IPS-20b (cell line): ENCODE measurements around the gene FKBP10.
"Not testable (repeated sequence)": the region's sequence is repeated elsewhere in the genome, so short reads cannot be mapped to it uniquely, and the experiment has no call there.

Experiments used
- H3K27ac ChIP-seq: one replicate; pipeline ENCODE4 v1.5.1; 2013; ENCODE audit warnings: low read length
- H3K27me3 ChIP-seq: 2 replicates; pipeline ENCODE4 v1.6.1; 2013; ENCODE audit warnings: mild to moderate bottlenecking, low read length, inconsistent platforms; ENCODE audit not compliant: insufficient read depth
- H3K36me3 ChIP-seq: 2 replicates; pipeline ENCODE4 v1.6.1; 2013; ENCODE audit warnings: low read depth, mild to moderate bottlenecking, inconsistent platforms, low read length, moderate library complexity; ENCODE audit not compliant: insufficient read depth
- H3K4me1 ChIP-seq: 2 replicates; pipeline ENCODE4 v1.6.1; 2013; ENCODE audit warnings: mild to moderate bottlenecking, control low read depth, inconsistent platforms, low read length, moderate library complexity; ENCODE audit not compliant: insufficient read depth
- H3K4me3 ChIP-seq: 2 replicates; pipeline ENCODE4 v1.5.1; 2013; ENCODE audit warnings: mild to moderate bottlenecking, low read length, inconsistent platforms
- H3K9ac ChIP-seq: 2 replicates; pipeline ENCODE4 v1.6.1; 2013; ENCODE audit warnings: low read depth, mild to moderate bottlenecking, inconsistent platforms, low read length, moderate library complexity
- H3K9me3 ChIP-seq: 2 replicates; pipeline ENCODE4 v1.6.1; 2013; ENCODE audit warnings: mild to moderate bottlenecking, low read depth, low read length, inconsistent platforms; ENCODE audit not compliant: insufficient read depth

Gene FKBP10

DNA sequence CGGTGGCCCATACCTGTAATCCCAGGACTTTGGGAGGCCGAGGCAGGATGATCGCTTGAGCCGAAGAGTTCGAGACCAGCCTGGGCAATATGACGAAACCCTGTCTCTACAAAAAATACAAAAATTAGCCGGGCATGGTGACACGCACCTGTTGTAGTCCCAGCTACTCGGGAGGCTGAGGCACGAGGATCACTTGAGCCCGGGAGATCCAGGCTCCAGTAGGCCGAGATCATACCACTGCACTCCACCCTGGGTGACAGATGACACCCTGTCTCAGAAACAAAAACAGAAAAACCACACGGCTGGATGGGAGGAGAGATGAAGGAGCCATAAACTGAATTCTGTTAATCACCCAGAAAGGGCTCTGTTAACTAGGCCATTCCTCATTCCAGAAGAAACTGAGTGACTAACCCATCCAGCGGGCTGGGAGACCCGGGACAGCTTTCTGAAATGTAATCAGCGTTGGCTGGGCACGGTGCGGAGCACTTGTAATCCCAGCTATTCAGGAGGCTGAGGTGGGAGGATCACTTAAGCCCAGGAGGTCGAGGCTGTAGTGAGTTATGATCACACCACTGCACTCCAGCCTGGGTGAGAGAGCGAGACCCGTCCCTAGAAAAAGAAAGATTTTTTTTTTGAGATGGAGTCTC, 23.9 kb downstream of the FKBP10 start:
- Histone ChIP-seq H3K4me3 (peak overlapping the region; percentile 73), H3K27ac (no peak overlapping the region), H3K4me1 (0 out of 2 replicates have a peak, but pooled peaks cover 3% of the 10 kb centered on the region), H3K27me3 (peaks cover 15% of the 10 kb centered on the region), H3K9me3 (no peaks in the 10 kb centered on the region), H3K9ac (no peak overlapping the region), H3K36me3 (peaks cover 15% of the 10 kb centered on the region)

DNA sequence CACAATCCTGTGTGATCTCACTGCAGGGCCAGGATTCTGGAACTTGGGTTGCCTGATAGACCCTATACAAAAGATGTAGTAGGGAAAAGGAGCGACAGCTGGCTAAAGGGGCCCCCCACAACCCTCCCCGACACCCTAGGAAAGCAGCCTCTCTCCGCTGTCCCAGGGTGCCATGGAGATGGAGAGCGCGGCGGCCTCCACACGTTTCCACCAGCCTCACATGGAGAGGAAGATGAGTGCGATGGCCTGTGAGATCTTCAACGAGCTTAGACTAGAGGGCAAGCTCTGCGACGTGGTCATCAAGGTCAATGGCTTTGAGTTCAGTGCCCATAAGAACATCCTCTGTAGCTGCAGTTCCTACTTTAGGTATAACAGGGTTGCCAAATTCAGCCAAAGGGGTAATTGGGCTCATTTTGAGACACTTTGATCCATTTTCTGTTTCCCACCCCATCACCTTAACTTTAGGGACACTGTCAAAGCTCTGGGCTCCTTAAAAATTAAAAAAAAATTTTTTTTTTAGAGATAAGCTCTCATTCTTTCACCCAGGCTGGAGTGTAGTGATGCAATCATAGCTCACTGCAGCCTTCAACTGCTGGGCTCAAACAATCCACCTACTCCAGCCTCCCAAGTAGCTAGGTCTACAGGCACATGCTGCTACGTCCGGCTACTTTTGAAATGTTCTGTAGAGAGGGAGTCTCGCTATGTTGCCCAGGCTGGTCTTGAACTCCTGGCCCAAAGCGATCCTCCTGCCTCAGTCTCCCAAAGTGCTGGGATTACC, 25.1 kb downstream of the FKBP10 start, which contains the start of gene KLHL10:
Gene KLHL10, plus strand, starts transcription at position 65 of the 778 bp plus-strand sequence. Its CDS starts 108 bp downstream, at position 173.
- Histone ChIP-seq H3K9ac (no peak within 1 kb of the TSS), H3K4me3 (peak within 1 kb of the TSS; percentile 73), H3K36me3 (peaks cover 6% of the 10 kb centered on the region; the same call in 1 of the 2 replicates), H3K27me3 (peaks cover 15% of the 10 kb centered on the region), H3K27ac (no peak within 1 kb of the TSS), H3K9me3 (no peaks in the 10 kb centered on the region), H3K4me1 (0 out of 2 replicates have a peak, but pooled peaks cover 3% of the 10 kb centered on the region)

DNA sequence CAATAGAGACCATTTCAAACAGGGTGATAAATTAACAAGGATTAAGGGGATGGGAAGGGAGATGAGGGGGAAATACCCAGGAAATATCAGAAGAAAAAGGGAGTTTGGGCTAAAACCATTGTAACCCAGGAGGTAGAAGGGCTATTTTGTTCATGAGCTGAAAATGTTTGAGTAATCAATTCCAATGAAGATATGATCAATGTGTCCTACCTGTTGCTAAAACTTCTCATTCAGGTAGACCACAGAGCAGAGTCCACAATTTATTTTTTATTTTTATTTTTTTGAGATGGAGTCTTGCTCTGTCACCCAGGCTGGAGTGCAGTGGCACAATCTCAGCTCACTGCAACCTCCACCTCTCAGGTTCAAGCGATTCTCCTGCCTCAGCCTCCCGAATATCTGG, 26.6 kb downstream of the FKBP10 start:
- H3K27ac ChIP-seq, H3K4me1 ChIP-seq, H3K9me3 ChIP-seq, H3K4me3 ChIP-seq, H3K9ac ChIP-seq, H3K36me3 ChIP-seq: not testable (repeated sequence)
- peaks cover 15% of the 10 kb centered on the region for H3K27me3 ChIP-seq

DNA sequence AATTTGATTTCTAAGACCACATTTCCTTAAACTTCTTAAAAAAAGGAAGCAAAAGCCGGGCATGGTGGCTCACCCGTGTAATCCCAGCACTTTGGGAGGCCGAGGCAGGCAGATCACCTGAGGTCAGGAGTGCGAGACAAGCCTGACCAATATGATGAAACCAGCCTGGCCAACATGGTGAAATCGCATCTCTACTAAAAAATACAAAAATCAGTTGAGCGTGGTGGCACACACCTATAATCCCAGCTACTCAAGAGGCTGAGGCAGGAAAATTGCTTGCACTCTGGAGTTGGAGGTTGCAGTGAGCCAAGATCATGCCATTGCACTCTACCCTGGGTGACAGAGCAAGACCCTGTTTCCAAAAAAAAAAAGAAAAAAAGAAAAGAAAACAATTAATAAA, 28.0 kb downstream of the FKBP10 start:
- not testable (repeated sequence) for H3K4me3 ChIP-seq, H3K9me3 ChIP-seq, H3K4me1 ChIP-seq, H3K36me3 ChIP-seq, H3K27ac ChIP-seq, H3K9ac ChIP-seq
- H3K27me3 ChIP-seq, result peaks cover 15% of the 10 kb centered on the region

DNA sequence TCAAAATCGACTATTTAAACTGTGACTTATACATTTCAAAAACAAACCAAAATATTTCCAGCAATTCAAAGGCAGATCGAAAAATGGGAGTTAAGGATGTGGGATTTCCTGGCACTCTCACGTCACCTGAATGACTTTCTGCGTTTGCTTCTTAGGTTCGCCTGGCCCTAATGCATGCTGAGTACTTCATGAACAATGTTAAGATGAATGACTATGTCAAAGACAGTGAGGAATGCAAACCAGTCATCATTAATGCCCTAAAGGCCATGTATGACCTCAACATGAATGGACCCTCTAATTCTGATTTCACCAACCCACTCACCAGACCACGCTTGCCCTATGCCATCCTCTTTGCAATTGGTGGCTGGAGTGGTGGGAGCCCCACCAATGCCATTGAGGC, 32.2 kb downstream of the FKBP10 start:
- no peaks in the 10 kb centered on the region for H3K36me3 ChIP-seq
- H3K27ac ChIP-seq, result no peak overlapping the region
- H3K4me1 ChIP-seq, result no peaks in the 10 kb centered on the region
- H3K9ac ChIP-seq, result no peak overlapping the region
- no peak overlapping the region for H3K4me3 ChIP-seq
- H3K27me3 ChIP-seq, result no peaks in the 10 kb centered on the region
- no peaks in the 10 kb centered on the region for H3K9me3 ChIP-seq

DNA sequence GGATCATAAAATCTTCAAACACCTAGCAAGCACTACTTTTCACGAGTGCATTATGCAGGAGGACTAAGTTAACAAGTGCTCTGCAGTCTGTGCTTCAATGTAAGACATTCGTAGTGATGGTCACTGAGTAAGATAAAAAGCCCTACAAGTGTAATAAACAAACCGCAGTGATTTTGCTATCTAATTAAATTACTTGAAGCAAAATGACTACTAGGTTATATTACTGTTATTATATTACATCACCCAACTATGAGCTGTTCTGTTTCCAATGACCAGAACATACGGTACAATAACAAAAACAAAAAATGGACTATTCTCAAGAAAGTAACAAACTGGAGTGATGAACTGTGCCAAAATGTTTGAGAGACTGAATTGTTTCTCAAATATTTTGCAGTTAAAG, 36.0 kb downstream of the FKBP10 start:
- Histone ChIP-seq H3K9me3 (no peaks in the 10 kb centered on the region), H3K27me3 (no peaks in the 10 kb centered on the region), H3K9ac (no peak overlapping the region), H3K36me3 (peaks cover 12% of the 10 kb centered on the region), H3K27ac (no peak overlapping the region), H3K4me3 (no peak overlapping the region), H3K4me1 (no peaks in the 10 kb centered on the region)

DNA sequence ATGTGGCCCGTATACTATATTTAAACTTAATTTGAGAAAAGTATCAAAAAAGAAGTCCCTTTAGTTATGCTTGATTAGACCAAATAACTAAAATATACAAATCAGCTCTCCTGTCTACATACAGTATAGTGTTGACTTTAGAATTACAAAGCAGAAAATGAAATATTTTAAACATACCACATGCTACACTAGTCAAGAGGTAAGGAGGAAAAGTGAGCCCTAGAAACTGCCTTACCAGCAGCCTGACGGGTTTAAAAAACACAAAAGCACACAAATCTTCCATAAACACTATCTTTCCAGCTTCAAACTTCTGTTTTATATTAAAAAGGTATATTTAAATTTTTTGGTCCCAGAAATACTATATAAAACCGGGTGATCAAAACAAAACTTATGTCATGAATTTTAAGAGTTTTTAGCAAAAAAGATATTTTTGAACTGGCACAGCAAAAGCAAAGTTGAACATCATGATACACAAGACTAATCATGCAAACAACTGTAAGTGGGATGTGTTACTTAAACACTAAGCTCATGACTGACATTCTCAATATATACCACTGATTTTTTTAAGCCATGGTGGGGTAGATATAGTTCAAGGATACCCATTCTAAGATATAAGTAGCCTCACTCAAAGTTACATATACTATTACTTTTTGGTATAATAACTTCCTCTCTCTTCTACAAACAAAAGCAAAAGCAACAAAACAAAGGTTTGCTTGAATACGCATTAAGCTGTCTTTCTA, 36.6 kb downstream of the FKBP10 start:
- Histone ChIP-seq H3K36me3 (peaks cover 19% of the 10 kb centered on the region), H3K4me3 (no peak overlapping the region), H3K27ac (no peak overlapping the region), H3K9me3 (no peaks in the 10 kb centered on the region), H3K27me3 (no peaks in the 10 kb centered on the region), H3K9ac (no peak overlapping the region), H3K4me1 (no peaks in the 10 kb centered on the region)

DNA sequence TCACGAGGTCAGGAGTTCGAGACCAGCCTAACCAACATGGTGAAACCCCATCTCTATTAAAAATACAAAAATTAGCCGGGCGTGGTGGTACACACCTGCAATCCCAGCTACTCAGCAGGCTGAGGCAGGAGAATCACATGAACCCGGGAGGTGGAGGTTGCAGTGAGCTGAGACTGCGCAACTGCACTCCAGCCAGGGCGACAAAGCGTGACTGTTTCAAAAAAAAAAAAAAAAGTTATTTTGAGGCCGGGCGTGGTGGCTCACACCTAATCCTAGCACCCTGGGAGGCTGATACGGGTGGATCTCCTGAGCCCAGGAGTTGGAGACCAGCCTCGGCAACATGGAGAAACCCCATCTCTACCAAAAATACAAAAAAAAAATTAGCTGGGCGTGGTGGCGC, 38.6 kb downstream of the FKBP10 start:
- H3K4me3 ChIP-seq, H3K9me3 ChIP-seq, H3K4me1 ChIP-seq, H3K9ac ChIP-seq, H3K27me3 ChIP-seq, H3K27ac ChIP-seq: not testable (repeated sequence)
- H3K36me3 ChIP-seq, result peaks cover 25% of the 10 kb centered on the region

DNA sequence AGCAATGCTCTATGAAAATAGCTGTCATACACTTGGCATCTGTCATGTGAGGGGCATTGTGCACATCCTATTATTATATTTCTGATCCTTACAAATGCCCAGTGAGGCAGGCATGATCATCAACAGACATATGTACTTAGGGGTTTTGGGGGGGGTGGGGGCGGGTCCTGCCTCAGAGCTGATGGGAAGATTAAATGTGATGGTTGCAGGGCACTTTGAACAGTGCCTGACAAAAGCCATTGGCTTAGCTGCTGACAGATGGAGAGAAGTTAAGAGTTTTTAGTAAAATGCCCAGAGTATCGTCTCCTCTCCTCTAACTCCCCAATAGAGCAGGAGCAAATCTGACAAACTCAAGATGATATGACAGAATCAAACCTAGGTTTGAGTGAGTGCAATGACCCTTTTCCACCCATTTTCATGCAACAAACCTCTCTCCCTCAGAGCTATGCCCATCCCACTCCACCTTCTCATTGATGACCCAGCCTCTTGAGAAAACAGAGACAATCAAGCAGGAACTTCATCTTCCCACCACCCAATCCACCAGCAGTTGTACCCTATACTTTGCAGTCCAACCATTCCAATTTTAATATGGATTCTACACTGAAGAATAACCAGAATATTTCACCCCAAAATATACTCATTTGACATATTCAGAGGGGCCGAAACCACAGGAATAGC, 47.6 kb downstream of the FKBP10 start:
- Histone ChIP-seq H3K27ac (no peak overlapping the region), H3K4me3 (peak overlapping the region; percentile 29; the same call in 1 of the 2 replicates), H3K36me3 (no peaks in the 10 kb centered on the region), H3K27me3 (no peaks in the 10 kb centered on the region), H3K9me3 (no peaks in the 10 kb centered on the region), H3K9ac (no peak overlapping the region), H3K4me1 (peaks cover 20% of the 10 kb centered on the region)

DNA sequence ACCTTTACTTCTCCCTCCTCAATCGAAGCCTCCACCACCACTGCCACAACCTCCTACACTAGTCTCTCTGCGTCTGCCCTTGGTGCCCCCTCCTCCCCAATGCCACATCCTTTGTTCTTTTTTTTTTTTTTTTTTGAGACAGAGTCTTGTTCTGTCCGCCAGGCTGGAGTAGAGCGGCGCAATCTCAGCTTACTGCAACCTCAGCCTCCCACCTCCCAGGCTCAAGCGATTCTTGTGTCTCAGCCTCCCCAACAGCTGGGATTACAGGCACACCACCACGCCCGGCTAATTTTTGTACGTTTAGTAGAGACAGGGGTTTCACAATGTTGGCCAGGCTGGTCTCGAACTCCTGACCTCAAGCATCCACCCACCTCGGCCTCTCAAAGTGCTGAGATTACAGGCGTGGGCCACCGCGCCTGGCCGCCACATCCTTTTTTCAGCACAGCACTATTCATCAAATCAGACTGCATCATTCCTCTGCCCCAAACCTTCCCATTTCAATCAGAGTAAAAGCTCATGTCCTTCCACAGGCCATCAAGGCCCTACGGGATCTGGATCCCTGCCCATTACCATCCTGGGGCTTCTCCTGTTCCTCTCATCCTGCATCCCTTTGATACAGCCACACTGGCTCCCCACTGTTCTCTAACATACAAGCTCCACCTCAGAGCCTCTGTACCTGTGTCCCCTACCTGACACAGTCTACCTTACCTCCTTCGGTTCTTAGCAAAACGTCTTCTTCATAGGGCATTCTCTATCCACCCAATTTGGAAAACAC, 50.5 kb downstream of the FKBP10 start:
- Histone ChIP-seq H3K9me3 (no peaks in the 10 kb centered on the region), H3K27me3 (no peaks in the 10 kb centered on the region), H3K9ac (peak overlapping the region; percentile 1; the same call in 1 of the 2 replicates), H3K36me3 (peaks cover 15% of the 10 kb centered on the region), H3K4me1 (peaks cover 20% of the 10 kb centered on the region), H3K4me3 (peak overlapping the region; percentile 73), H3K27ac (no peak overlapping the region)

DNA sequence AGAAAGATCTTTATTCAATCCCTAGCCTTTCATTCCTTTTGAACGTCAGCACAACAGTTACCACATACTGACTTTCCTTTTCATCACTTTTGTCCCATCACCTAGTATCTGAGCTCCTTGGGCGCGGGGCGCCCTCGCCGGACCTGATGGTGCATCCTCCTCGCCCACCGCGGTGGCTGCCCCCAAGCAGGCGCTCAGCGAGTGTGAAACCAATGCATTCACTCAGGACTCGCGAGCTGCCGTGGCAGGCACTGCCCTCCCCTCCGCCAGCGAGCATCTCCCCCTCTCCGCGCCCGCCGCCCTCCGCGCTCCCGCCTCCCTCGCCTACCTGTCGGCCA, 51.7 kb downstream of the FKBP10 start:
- peak overlapping the region; percentile 64 for H3K27ac ChIP-seq
- H3K9ac ChIP-seq, result peak overlapping the region; percentile 95
- peaks cover 20% of the 10 kb centered on the region for H3K4me1 ChIP-seq
- no peaks in the 10 kb centered on the region for H3K9me3 ChIP-seq
- H3K4me3 ChIP-seq, result peak overlapping the region; percentile 73
- no peaks in the 10 kb centered on the region for H3K27me3 ChIP-seq
- H3K36me3 ChIP-seq, result peaks cover 27% of the 10 kb centered on the region
